22Rv1 (cell line): ENCODE data around the gene PBX1.

Experiments
- CTCF ChIP-seq: fragments of 450-650 bp; IDR thresholded peaks from 2 replicates; pipeline ENCODE4 v1.5.1; 2017; ENCODE audit warnings: mild to moderate bottlenecking
- ZFX ChIP-seq: fragments of 450-650 bp; IDR thresholded peaks from 2 replicates; pipeline ENCODE4 v1.6.1; 2017; ENCODE audit warnings: antibody characterized with exemption, borderline replicate concordance

GRCh38 chr1:164767752-164768402 lies 208.9 kb downstream of the PBX1 start:
- no peak for TF ChIP-seq CTCF
- no peak for TF ChIP-seq ZFX
